Neural crest cell (in vitro differentiated cells): Measurements from ENCODE around the gene DDN. TPM values are rescaled to one million over a fixed set of nuclear protein-coding genes. Genes with fewer than 3 reads are reported as not detected.

Experiments
- DNase-seq: peaks from one replicate; pipeline ENCODE4 v3.0.0; 2021; ENCODE audit warnings: low read depth, mixed read lengths, low spot score
- H3K27ac Mint-ChIP-seq: one replicate; pipeline ENCODE4 v1.8.0; 2021; ENCODE audit warnings: mild to moderate bottlenecking, mixed read lengths; ENCODE audit not compliant: unreplicated experiment
- H3K27me3 Mint-ChIP-seq: 2 replicates; pipeline ENCODE4 v1.8.0; 2021; ENCODE audit warnings: low read depth, mild to moderate bottlenecking, mixed read lengths
- H3K36me3 Mint-ChIP-seq: 2 replicates; pipeline ENCODE4 v1.8.0; 2021; ENCODE audit warnings: low read depth, mild to moderate bottlenecking, mixed read lengths
- H3K4me1 Mint-ChIP-seq: 2 replicates; pipeline ENCODE4 v1.8.0; 2021; ENCODE audit warnings: mixed read lengths
- H3K4me3 Mint-ChIP-seq: one replicate; pipeline ENCODE4 v1.8.0; 2021; ENCODE audit warnings: mild to moderate bottlenecking, mixed read lengths
- H3K9me3 Mint-ChIP-seq: 2 replicates; pipeline ENCODE4 v1.8.0; 2021; ENCODE audit warnings: mixed read lengths
- CTCF ChIP-seq: fragments of 200-600 bp; sonication (generic); conservative IDR thresholded peaks from 2 replicates; pipeline ENCODE4 v1.5.0; 2021; ENCODE audit warnings: antibody characterized with exemption, mild to moderate bottlenecking
- total RNA-seq: library from RNA; stranded (reverse); gene quantifications from 2 replicates; pipeline ENCODE4 v1.2.1, GENCODE V29; 2021

Gene DDN
- total RNA-seq, 1 donor from 2014 or later: 0.51 TPM

GRCh38 chr12:49020441-49020840 is 21.3 kb upstream of the DDN start:
- no peak overlapping the region for H3K27ac Mint-ChIP-seq
- no peak for TF ChIP-seq CTCF
- H3K4me3 Mint-ChIP-seq: no peak overlapping the region

DNA sequence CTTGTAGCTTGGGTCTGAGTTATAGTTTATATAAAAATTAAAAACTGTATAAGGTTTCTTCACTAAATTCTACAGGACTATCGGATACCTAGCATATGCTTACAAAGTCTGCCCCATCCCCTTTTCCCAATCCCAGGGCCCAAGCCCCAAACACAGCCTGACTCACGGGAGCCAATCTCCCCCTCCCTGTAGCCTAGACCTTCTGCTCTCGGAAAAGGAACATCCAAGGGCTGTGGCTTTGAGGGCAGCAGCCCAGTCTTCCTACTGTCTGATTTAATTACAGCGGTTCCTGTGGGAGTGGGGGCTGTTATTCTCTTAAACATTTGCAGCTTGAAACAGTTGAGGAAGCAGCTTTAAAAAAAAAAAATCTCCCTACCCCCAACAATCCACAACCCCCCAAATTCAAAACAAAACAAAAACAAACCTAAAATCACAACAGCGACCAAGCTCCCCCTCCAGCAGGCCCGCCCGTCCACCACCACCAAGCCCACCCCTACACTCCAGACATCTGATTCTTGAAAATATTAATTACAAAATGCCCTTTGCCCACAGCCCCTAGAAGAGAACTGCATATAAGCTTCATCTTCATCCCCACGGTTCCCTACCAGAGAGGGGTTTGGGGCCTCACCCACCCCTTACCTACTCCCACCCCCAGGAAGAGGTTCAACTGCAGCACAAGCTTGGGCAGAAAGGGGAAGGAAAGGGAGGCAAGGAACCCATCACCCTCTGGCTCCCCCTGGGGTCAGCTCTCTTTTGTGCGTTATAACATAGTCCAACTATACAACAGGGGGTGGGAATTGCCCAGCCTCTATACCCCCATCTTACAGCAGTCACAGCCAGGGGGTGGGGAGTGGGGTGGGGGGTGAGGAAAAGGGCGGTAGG is 20.5 kb upstream of the DDN start:
- Mint-ChIP-seq H3K36me3 (no peaks in the 10 kb centered on the region), H3K4me3 (peak overlapping the region; percentile 99), H3K9me3 (no peaks in the 10 kb centered on the region), H3K27ac (peak overlapping the region; percentile 52), H3K27me3 (no peaks in the 10 kb centered on the region), H3K4me1 (peaks cover 26% of the 10 kb centered on the region)
- peak; percentile 48 for TF ChIP-seq CTCF
- no peak for DNase-seq

More at GRCh38 chr12:49020441-49020840, 21.3 kb upstream of the DDN start:
- H3K36me3 Mint-ChIP-seq: no peaks in the 10 kb centered on the region
- DNase-seq: no peak
- H3K9me3 Mint-ChIP-seq: no peaks in the 10 kb centered on the region
- peaks cover 26% of the 10 kb centered on the region for H3K4me1 Mint-ChIP-seq
- no peaks in the 10 kb centered on the region for H3K27me3 Mint-ChIP-seq

GRCh38 chr12:49019120-49019430 is 19.9 kb upstream of the DDN start:
- no peaks in the 10 kb centered on the region for H3K9me3 Mint-ChIP-seq
- no peak for DNase-seq
- peak overlapping the region; percentile 99 for H3K4me3 Mint-ChIP-seq
- no peak for TF ChIP-seq CTCF
- H3K36me3 Mint-ChIP-seq: no peaks in the 10 kb centered on the region
- peak overlapping the region; percentile 97 for H3K27ac Mint-ChIP-seq
- no peaks in the 10 kb centered on the region for H3K27me3 Mint-ChIP-seq
- H3K4me1 Mint-ChIP-seq: peaks cover 26% of the 10 kb centered on the region

- H3K9me3 Mint-ChIP-seq: no peaks in the 10 kb centered on the region
- H3K27me3 Mint-ChIP-seq: no peaks in the 10 kb centered on the region
- no peaks in the 10 kb centered on the region for H3K36me3 Mint-ChIP-seq
- H3K4me1 Mint-ChIP-seq: peaks cover 26% of the 10 kb centered on the region
- H3K4me3 Mint-ChIP-seq: peak within 1 kb of the TSS; percentile 99
- TF ChIP-seq CTCF: peak; percentile 63
- H3K27ac Mint-ChIP-seq: peak within 1 kb of the TSS; percentile 99
- DNase-seq: peak; percentile 89
Measured at GRCh38 chr12:49018261-49019119, 19.3 kb upstream of the DDN start, which contains the start of gene PRKAG1. Gene PRKAG1, minus strand, starts transcription at chr12:49018776. Its CDS starts 36 bp downstream, at chr12:49018740.

DNA sequence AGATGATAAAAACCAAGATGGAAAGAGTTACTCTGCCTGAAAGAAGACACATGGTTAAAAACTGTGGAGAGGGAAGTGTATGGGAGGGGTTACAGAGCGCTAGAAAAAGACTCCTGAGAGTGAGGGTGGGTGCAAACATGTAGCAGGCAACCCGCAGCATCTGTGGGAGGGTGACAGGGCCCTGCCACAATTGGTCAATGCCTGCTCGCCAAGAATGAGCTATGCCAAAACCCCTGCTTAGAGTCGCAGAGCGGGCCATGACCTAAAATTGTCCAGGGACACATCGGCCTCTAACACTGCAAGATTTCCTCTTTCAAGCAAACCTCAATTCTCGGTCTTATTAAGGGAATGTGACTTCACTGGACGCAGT is 18.7 kb upstream of the DDN start:
- no peak for DNase-seq
- Mint-ChIP-seq H3K27ac (peak overlapping the region; percentile 99), H3K4me3 (peak overlapping the region; percentile 99), H3K27me3 (no peaks in the 10 kb centered on the region), H3K4me1 (peaks cover 26% of the 10 kb centered on the region), H3K9me3 (no peaks in the 10 kb centered on the region), H3K36me3 (no peaks in the 10 kb centered on the region)
- no peak for TF ChIP-seq CTCF
